MV-4-11 (cell line): ENCODE data around the gene CACNA2D2.

Experiments used
- DNase-seq: peaks from one replicate; lab custom pipeline; 2025; lab: John Stamatoyannopoulos, UW

Gene CACNA2D2

GRCh38 chr3:50427217-50427616 lies 76.2 kb downstream of the CACNA2D2 start:
- DNase-seq = no peak

DNA sequence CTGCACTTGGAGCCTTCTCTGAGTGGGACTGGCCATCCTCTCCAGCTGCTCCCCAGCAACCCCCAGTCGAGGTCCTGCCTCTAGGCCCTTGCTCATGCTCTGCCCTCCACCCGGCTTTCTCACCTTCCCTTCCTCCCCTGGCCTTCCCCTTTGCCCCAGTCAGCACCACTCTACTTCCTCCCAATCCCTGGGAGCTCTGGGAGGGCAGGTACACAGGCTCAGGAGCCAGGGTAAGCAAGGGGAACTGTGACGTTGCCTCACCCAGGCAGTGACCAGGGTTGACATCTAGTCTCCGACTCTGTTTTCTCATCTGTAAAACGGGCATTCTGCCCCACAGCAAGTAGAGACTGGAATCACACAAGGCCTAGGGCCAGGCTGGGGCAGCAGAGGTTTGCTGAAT lies 77.5 kb downstream of the CACNA2D2 start:
- no peak for DNase-seq

- no peak for DNase-seq
Observed at GRCh38 chr3:50423543-50423942, 79.9 kb downstream of the CACNA2D2 start.

- DNase-seq = no peak
Observed at GRCh38 chr3:50422153-50422552, 81.3 kb downstream of the CACNA2D2 start.

DNA sequence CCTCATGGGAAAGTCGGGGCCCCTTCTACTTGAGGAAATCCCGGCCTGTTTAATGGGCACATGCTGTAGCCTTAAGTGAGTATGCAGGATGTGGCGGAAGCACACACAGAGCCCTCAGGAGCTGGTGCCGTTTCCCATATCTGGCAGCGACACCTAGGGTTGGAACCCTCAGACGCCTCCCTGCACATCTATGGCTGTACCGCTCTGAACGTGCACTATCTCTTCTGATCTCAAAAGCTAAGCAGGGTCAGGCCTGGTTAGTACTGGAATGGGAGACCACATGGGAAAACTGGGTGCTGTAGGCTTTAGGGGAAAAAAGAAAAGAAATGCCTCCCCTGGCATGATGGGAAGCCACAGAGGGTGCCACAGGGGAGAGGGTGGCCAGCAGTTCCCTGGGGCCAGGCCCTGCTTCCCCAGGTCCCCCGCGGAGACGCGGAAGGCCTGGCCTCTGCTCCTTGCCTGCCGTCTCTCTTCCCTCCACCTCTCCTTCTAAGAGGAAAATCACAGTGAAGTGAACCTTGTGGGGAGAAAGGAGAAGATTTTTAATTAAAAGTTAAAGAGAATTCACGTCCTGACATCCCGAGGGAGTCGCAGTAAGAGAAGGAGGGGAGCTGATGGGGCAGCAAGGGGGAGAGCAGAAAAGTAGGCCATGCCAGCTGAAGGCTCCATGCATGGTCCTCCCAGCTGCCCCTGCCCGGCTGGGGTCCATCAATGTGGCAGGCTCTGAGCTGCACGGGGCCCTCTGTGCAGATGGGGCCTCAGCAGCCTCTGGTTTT lies 83.7 kb downstream of the CACNA2D2 start:
- DNase-seq = no peak

GRCh38 chr3:50418850-50419249 lies 84.6 kb downstream of the CACNA2D2 start:
- peak; percentile 55 for DNase-seq

GRCh38 chr3:50417637-50418033 lies 85.8 kb downstream of the CACNA2D2 start:
- DNase-seq = no peak

DNA sequence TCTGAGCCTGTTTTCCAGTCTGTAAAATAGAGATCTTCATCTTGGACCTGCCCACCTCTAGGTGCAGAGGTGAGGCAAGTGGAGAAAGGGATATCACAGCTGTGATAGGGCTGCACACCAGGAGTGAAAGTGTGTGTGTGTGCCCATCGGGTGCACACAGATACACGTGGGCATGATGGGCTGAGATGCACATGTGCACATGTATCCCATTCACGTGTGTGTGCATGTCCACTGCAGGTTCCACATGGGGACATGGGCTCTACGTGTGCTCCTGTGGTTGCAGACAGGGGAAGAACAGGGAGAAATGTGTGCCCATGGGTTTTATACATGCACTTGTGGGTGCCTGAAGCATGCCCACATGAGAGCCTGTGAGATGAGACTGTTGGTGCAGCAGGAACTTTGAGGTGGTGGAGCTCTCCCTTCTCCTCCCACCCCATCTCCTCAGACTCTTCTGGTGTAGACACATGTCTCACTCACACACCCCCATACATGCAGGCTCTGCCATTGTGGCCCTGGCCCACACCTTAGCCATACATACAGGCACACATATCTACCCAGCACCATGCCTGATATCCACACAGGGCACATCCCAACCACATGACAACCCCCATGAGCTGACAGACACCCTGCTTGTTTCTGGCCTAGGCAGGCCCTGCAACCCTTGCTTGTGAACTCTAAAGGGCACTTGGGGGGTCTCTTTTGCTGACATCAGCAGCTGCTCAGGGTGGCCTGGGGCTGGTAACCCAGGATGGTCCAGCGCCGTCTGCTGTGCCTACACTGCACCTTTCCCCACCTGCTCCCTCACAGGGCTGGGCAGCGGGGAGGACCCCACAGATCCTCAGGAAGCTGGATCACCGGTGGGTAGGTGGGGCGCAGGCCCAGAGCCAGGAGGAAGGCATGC lies 86.4 kb downstream of the CACNA2D2 start:
- DNase-seq = no peak

GRCh38 chr3:50415816-50416215 lies 87.6 kb downstream of the CACNA2D2 start:
- peak; percentile 21 for DNase-seq

- DNase-seq = no peak
Observed at GRCh38 chr3:50415061-50415460, 88.4 kb downstream of the CACNA2D2 start.

DNA sequence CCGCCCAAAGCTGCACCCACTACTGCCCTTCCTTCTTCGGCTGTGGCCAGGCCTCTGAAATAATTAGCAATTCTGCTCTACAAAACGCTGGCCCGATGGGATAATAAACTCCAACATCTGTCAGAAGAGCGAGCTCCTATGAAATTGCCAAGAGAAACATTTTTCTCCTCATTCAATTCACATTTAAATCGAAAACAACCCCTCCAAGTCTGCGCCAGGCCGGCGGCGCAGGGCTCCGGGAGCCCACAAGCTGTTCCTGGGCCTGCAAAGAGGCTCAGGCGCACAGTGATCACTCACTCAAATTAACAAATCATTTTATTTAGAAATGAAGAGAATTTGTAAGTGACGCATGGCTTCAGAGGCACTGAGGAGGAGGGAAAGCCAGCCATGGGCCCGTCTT lies 88.8 kb downstream of the CACNA2D2 start:
- no peak for DNase-seq

- DNase-seq = no peak
Observed at GRCh38 chr3:50412231-50412754, 91.1 kb downstream of the CACNA2D2 start.

GRCh38 chr3:50411229-50411628 lies 92.2 kb downstream of the CACNA2D2 start:
- no peak for DNase-seq

- DNase-seq = no peak
Observed at GRCh38 chr3:50410608-50411139, 92.8 kb downstream of the CACNA2D2 start.

DNA sequence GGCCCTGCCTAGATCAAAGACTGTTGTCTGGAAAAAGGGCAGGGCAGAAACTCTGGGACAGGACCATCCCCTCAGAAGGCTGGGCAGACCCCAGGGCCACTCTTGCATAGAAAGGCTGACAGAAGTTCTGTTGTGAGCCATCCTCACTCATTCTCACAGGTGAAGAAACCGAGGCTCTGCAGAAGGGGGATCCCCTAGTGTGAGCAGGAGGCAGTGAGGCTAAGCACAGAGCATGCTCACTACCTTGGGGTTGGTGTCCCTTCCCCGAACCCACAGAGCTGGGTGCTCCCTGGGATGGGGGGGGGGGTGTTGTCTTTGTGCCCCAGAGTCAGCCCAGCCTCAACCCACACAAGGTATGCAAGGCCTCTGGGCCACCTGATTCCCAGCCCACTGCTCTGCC lies 93.2 kb downstream of the CACNA2D2 start:
- DNase-seq = no peak

GRCh38 chr3:50408443-50408944 lies 94.9 kb downstream of the CACNA2D2 start:
- DNase-seq = no peak

DNA sequence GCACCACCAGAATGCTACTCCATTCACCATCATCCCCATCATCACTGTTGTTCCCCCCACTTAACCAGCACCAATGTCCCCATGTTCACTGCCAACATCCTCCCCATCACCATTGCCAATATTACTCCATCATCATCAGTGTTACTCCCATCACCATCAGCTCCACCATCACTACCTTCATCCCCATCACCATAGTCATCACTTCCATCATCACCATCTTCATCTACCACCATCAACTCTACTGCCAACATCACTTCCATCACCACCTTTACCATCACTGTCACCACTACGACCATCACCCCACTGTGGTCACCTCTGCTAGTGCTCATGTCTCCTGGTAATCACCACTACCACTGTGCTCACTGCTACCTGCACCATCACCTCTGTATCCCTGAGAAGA lies 96.9 kb downstream of the CACNA2D2 start:
- no peak for DNase-seq

GRCh38 chr3:50405249-50405648 lies 98.2 kb downstream of the CACNA2D2 start:
- peak; percentile 25 for DNase-seq

- peak; percentile 76 for DNase-seq
Observed at GRCh38 chr3:50401978-50402595, 101.3 kb downstream of the CACNA2D2 start.

GRCh38 chr3:50396502-50396901 lies 106.9 kb downstream of the CACNA2D2 start:
- DNase-seq = no peak

GRCh38 chr3:50395070-50395860 lies 108.2 kb downstream of the CACNA2D2 start:
- peak; percentile 95 for DNase-seq
